HG02798 (cell line): Measurements from ENCODE around the gene ZNF784.

Source experiments
- ATAC-seq: cut with Tn5 transposase; IDR thresholded peaks from one replicate; pipeline ENCODE4 v1.9.1; 2021; ENCODE audit warnings: mild to moderate bottlenecking; ENCODE audit not compliant: unreplicated experiment, poor library complexity

ZNF784 gene

GRCh38 chr19:55656988-55657747, 32.8 kb upstream of the ZNF784 start:
- ATAC-seq, result no peak

- no peak for ATAC-seq
Observed at GRCh38 chr19:55656552-55656951, 32.2 kb upstream of the ZNF784 start.

GRCh38 chr19:55655648-55656040, 31.3 kb upstream of the ZNF784 start:
- no peak for ATAC-seq

- ATAC-seq, result peak; percentile 33
Observed at GRCh38 chr19:55654868-55655647, 30.7 kb upstream of the ZNF784 start, which contains the start of gene U2AF2. U2AF2 (plus strand) TSS chr19:55655035; CDS start chr19:55655105, 70 bp downstream.

GRCh38 chr19:55654323-55654867, 30.0 kb upstream of the ZNF784 start:
- ATAC-seq, result peak; percentile 67

- peak; percentile 59 for ATAC-seq
Observed at GRCh38 chr19:55653651-55654322, 29.4 kb upstream of the ZNF784 start.

GRCh38 chr19:55652311-55653128, 28.2 kb upstream of the ZNF784 start:
- ATAC-seq, result no peak

GRCh38 chr19:55651236-55651635, 26.9 kb upstream of the ZNF784 start:
- ATAC-seq, result no peak

GRCh38 chr19:55650602-55651230, 26.4 kb upstream of the ZNF784 start:
- ATAC-seq, result no peak

- no peak for ATAC-seq
Observed at GRCh38 chr19:55650126-55650557, 25.8 kb upstream of the ZNF784 start.

GRCh38 chr19:55649268-55650125, 25.1 kb upstream of the ZNF784 start:
- ATAC-seq, result no peak

- no peak for ATAC-seq
Observed at GRCh38 chr19:55648585-55649267, 24.4 kb upstream of the ZNF784 start.

GRCh38 chr19:55647732-55648584, 23.6 kb upstream of the ZNF784 start, which contains the start of gene CCDC106:
CCDC106 (plus strand) TSS chr19:55648212; CDS start chr19:55649047, 835 bp downstream.
- ATAC-seq, result peak; percentile 40

GRCh38 chr19:55646889-55647731, 22.7 kb upstream of the ZNF784 start:
- ATAC-seq, result no peak

- no peak for ATAC-seq
Observed at GRCh38 chr19:55645512-55645881, 21.1 kb upstream of the ZNF784 start.
